ENCODE measurements around the gene HAND2. TPM values are rescaled to one million over a fixed set of nuclear protein-coding genes. Genes with fewer than 3 reads are reported as not detected.

HAND2 gene
- total and polyA plus RNA-seq, 7 donors, result 0.05 to 0.54 (median 0.13) TPM; not detected in 2

DNA sequence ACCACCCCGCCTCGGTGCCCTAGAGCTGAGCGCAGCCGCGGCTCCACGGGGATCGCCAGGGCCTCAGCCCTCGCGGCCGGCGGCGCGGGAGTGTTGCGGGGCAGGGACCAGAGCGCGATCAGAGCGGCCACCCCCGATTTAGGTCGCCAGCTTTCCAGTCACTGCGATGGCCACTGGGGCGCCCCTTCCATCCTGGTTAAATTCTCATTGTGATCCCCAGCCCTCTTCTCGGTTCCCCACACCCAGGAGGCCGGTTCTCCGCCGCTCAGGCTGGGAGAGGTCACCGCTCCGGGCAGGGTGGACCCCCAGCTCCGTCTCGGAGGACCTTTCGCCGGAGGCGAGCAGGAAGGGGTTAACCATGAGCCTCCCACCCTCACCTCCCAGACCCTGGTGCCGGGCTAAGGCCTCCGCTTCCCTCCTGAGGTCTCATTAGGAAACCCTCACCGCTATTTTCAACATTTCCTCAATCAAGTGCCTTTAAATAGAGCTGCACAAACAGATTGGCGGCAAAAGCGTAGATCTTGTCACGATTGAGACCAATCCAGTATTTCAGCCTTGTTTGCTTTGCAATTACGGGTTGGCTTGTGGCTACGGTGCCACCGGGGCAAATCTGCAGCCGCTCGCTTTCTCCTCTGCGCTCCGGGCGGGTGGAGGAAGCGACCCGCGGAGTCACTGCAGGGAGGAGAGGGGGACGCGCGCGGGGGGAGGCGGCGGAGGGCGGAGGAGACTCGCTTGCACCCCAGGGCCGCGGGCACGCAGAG lies 8.3 kb upstream of the HAND2 start:
- no peak overlapping the region for H3K27ac ChIP-seq

GRCh38 chr4:173537613-173538147 lies 7.7 kb upstream of the HAND2 start:
- H3K4me1 ChIP-seq, result peaks cover 4% of the 10 kb centered on the region
- H3K9me3 ChIP-seq, result no peaks in the 10 kb centered on the region
- intact Hi-C loops (cut with DNase I), result no loop called here
- WGBS, 3 donors, result 29 to 54% (median 41%) methylated on average over 21 of the region's 21 CpGs
- H3K36me3 ChIP-seq (ENCODE audit: insufficient read depth in 1 of 2, low read depth in 1 of 2), result no peaks in the 10 kb centered on the region
- peaks cover 2 to 80% (median 28%) of the 10 kb centered on the region in 3 donors for H3K27me3 ChIP-seq (ENCODE audit: insufficient read depth in 3 of 3, low read length in 2 of 3)
- peak in 1 of 4 donors; percentile 27 for ATAC-seq
- H3K4me3 ChIP-seq, result peak overlapping the region; percentile 52
- no peak for DNase-seq
- H3K27ac ChIP-seq, result no peak overlapping the region
- TF ChIP-seq, protein P1, sequence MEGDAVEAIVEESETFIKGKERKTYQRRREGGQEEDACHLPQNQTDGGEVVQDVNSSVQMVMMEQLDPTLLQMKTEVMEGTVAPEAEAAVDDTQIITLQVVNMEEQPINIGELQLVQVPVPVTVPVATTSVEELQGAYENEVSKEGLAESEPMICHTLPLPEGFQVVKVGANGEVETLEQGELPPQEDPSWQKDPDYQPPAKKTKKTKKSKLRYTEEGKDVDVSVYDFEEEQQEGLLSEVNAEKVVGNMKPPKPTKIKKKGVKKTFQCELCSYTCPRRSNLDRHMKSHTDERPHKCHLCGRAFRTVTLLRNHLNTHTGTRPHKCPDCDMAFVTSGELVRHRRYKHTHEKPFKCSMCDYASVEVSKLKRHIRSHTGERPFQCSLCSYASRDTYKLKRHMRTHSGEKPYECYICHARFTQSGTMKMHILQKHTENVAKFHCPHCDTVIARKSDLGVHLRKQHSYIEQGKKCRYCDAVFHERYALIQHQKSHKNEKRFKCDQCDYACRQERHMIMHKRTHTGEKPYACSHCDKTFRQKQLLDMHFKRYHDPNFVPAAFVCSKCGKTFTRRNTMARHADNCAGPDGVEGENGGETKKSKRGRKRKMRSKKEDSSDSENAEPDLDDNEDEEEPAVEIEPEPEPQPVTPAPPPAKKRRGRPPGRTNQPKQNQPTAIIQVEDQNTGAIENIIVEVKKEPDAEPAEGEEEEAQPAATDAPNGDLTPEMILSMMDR (IDR thresholded peaks at IDR 0.05), result no peak

More for the DNA sequence above, 8.3 kb upstream of the HAND2 start:
- ATAC-seq, result peak in 2 of 4 donors; percentile 13 to 26
- peaks cover 2 to 73% (median 24%) of the 10 kb centered on the region in 3 donors for H3K27me3 ChIP-seq (ENCODE audit: insufficient read depth in 3 of 3, low read length in 2 of 3)
- no peak for DNase-seq
- TF ChIP-seq, protein P1 (IDR thresholded peaks at IDR 0.05), result no peak
- H3K4me1 ChIP-seq, result peaks cover 4% of the 10 kb centered on the region
- H3K4me3 ChIP-seq, result peak overlapping the region; percentile 52
- H3K9me3 ChIP-seq, result no peaks in the 10 kb centered on the region
- 14 to 20% (median 19%) methylated on average over 51 to 60 of the region's 60 CpGs for WGBS, 3 donors
- H3K36me3 ChIP-seq (ENCODE audit: insufficient read depth in 1 of 2, low read depth in 1 of 2), result no peaks in the 10 kb centered on the region
- intact Hi-C loops (cut with DNase I), result no loop called here

- H3K4me1 ChIP-seq, result peaks cover 4% of the 10 kb centered on the region
- no peaks in the 10 kb centered on the region for H3K9me3 ChIP-seq
- no peak overlapping the region for H3K4me3 ChIP-seq
- ATAC-seq (no peak), DNase-seq (no peak)
- intact Hi-C loops (cut with DNase I), result no loop called here
- H3K36me3 ChIP-seq (ENCODE audit: insufficient read depth in 1 of 2, low read depth in 1 of 2), result no peaks in the 10 kb centered on the region
- TF ChIP-seq, protein P1 (IDR thresholded peaks at IDR 0.05), result no peak
- no peak overlapping the region for H3K27ac ChIP-seq
- WGBS, 3 donors, result 38 to 57% (median 53%) methylated on average over 12 of the region's 12 CpGs
- H3K27me3 ChIP-seq (ENCODE audit: insufficient read depth in 3 of 3, low read length in 2 of 3), result peaks cover 3 to 82% (median 30%) of the 10 kb centered on the region in 3 donors
Measured at GRCh38 chr4:173536808-173537429, 6.9 kb upstream of the HAND2 start.

GRCh38 chr4:173535957-173536356 lies 5.9 kb upstream of the HAND2 start:
- TF ChIP-seq, protein P1 (IDR thresholded peaks at IDR 0.05), result no peak
- peaks cover 3 to 91% (median 36%) of the 10 kb centered on the region in 3 donors for H3K27me3 ChIP-seq (ENCODE audit: insufficient read depth in 3 of 3, low read length in 2 of 3)
- no peak for DNase-seq
- H3K9me3 ChIP-seq, result no peaks in the 10 kb centered on the region
- 30 to 64% (median 51%) methylated on average over 5 of the region's 5 CpGs for WGBS, 3 donors
- H3K4me3 ChIP-seq, result no peak overlapping the region
- H3K27ac ChIP-seq, result no peak overlapping the region
- peaks cover 4% of the 10 kb centered on the region for H3K4me1 ChIP-seq
- intact Hi-C loops (cut with DNase I), result no loop called here
- H3K36me3 ChIP-seq (ENCODE audit: insufficient read depth in 1 of 2, low read depth in 1 of 2), result no peaks in the 10 kb centered on the region
- no peak for ATAC-seq

Measured in psoas muscle (tissue), 8 donors.